H54 (cell line): ENCODE data around the gene AMOTL2.

Source experiments
- DNase-seq: peaks from one replicate; pipeline ENCODE4 v3.0.0; 2011; ENCODE audit warnings: low spot score, mixed read lengths; ENCODE audit not compliant: insufficient read length
- FAIRE-seq: peaks from 3 replicates; lab custom pipeline; 2011; peaks lifted over from hg19 to GRCh38; lab: Jason Lieb, UNC
- POLR2A ChIP-seq: IDR thresholded peaks from 2 replicates; pipeline ENCODE4 v1.6.1; 2011; ENCODE audit warnings: low read depth, mild to moderate bottlenecking, low read length

AMOTL2 gene

DNA sequence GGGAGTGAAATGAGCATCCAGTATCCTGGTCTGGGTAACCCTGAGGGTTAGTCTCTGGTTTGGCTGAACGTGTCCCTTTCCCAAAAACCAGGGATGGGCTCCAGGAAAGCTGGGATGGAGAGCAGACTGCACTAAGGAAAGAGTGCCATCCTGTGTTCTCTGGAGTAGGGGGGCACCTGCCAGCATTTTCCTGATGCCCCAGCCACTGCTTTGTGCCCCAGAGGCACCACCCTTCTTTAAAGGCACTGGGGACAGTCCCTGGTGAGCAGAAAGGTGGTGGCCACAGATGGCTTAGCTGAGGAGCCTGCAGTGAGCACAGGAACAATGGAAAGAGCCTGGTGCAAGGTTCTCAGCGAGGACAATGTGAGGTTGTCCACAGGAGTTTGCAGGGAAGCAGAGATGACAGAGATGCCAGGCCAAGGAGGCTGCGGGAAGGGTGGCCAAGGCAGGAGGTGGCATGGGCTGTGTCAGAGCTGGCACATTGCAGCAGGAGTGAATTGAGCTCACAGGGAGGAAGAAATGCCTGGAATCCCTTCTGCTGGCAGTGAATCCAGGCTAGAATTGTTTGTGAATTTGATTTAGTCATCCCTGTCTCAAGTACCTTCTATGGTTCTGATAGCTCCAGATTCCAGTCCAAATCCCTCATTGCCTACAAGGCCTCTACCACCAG is 39.9 kb downstream of the AMOTL2 start:
- DNase-seq, result no peak
- FAIRE-seq, result no peak
- TF ChIP-seq POLR2A, result no peak

DNA sequence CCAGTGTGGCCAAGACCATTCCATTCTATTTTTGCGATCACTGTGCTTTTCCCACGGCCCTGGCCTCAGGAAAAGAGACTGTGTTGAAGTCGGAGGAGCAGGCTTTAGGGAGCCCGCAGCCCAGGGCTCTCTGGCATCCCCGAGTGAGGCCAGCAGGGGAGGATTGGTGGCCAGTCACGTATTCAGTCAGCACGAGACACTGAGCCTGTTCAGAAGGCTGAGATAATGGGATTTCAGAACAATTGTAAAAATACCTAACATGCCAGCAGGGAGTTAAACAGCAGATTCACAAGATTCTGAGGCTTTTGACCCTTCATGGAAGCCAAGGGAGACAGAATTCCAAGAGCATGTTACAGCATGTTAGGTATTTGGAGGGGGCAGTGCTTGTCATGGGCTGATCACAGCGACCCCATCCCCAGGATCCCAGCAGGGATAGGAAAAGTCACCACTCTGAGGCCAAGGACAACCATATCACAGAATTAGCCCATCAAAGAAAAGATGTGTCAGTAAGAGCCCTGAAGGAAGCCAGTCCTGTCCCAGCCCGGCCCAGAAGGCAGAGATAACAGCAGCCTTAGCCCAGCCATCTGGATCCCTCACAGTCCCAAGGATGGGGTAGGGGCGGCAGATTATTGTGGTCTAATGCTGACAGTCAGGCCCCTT is 40.6 kb downstream of the AMOTL2 start:
- FAIRE-seq (no peak), DNase-seq (no peak)
- no peak for TF ChIP-seq POLR2A

DNA sequence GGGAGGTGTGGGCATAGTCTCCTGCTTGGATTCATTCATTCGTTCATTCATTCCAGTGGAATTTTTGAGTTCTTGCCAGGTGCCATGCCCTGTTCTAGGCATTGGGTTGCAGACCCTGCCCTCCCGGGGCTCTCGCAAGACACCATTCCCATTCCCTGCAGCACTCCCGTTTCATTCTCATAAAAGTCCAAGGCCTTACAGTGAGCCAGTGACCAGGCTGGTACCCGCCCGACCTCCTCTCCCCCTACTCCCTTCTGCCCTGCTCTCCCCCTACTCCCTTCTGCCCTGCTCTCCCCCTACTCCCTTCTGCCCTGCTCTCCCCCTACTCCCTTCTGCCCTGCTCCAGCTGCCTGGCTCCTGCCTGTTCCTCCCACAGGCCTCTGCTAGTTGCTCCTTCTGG is 41.9 kb downstream of the AMOTL2 start:
- DNase-seq (no peak), FAIRE-seq (no peak)
- no peak for TF ChIP-seq POLR2A

DNA sequence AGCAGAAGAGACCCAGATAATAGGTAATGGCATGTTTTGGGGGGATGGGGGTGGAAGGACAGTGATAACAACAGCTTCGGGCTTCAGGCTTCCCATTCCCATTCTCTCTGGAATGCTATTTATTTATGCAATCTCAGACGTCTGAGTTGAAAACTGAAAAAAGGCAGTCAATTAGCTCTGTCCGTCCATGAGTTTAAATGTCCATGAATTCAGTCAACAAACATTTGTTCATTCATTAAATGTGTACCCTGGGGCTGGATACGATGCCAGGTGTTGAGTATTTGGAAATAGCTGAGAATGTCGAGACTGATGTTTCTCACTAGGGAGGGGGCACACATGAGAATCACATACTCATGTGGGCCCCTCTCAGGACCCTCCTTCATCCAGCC is 42.4 kb downstream of the AMOTL2 start:
- FAIRE-seq, result no peak
- no peak for TF ChIP-seq POLR2A
- no peak for DNase-seq

DNA sequence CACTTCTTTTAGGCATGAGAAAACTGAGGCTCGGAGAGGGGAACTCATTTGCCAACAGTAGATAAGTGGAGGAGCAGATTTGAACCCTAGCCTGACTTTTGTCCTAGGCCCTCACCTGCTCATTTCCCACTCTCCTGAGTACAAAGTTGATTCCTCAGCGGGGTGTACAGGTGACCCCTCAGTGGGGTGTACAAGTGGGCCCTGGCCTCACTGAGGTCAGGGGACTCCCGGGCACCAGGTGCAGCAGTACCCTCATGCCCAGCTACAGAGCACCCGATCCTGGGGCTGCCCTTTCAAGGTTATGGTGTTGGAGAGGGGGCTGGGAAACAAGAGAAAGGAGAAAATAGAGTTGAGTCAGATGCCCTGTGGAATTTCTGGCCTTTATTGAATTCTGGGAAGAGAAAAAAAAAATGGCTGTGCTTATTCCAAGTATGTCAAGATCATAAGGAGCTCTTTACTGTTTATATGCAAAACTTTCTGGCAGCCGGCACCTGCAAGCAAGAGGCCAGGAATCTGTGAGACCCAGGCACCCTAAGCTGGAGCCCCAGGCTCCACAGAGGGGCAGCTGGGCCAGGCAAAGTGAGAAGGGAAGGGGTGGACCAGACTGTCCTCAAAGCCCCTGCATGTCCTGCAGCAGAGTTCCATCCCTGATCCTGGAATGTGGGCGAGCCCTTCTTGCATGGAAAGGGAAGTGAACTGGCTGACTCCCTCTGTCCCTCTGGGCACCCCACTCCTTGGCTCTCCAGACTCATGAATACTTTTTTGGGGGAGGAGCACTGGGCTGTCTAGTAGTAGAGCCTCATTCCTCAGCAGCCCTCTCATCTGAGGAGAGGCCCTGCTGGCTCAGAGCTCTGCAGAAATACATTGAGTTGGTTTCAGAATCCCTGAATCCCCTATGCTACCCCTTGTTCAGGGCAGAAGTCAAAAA is 43.1 kb downstream of the AMOTL2 start:
- FAIRE-seq (no peak), DNase-seq (no peak)
- TF ChIP-seq POLR2A, result 0 out of 2 replicates have a peak, but pooled peaks have one; percentile 22

DNA sequence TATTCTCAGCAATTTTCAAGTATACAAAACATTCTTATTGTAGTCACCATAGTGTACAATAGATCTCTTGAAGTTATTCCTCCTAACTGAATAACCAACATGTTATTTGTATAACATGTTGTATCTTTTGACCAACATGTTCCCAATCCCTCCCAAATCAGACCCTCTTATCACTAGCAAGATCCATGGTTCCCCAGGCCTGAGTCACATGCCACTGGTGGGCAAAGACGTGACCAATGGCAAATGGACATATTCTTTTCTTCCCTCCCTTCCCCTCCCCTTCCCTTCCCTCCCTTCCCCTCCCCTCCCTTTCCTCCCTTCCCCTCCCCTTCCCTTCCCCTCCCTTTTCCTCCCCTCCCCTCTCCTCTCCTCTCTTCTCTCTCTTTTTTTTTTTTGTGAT is 45.4 kb downstream of the AMOTL2 start:
- no peak for DNase-seq
- FAIRE-seq, result no peak
- no peak for TF ChIP-seq POLR2A

DNA sequence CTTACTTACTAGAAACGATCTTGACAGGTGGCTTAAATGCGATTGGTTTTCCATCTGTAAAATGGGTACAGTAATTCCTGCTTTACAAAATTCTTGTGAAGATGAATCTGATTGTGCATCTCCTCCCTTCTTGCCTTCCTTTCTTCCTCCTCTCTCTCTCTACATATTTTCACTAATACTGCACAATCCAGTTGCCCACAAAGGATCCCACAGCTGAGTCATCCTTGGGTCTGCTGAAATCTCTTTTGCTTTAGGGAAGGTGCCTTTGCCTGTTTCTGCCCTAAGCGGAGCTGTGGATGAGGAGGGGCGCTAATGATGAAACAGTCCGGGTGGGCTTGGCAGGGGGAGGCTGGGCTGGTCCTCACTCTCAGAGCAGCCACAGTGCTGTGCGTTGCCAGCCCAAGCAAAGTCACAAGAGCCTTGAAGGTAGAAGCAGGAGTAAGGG is 46.1 kb downstream of the AMOTL2 start:
- peak; percentile 15 for FAIRE-seq
- no peak for DNase-seq
- no peak for TF ChIP-seq POLR2A

DNA sequence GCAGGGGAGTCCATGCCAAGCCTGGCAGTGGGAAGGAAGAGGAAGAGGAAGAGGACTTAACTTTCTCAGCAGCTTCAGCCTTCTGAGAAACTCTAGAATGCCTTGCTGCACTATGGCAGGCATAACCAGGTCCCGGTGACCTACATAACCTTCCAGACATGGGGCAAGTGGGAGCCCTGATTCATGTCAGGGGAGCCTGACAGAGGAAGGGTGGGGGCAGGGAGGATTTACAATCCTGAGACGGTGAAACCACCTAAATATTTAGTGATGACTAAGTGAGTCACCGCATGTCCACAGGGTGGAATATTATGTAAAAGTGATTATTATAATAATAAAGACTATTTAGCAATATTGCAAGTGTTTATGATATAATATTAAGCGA is 46.7 kb downstream of the AMOTL2 start:
- FAIRE-seq (no peak), DNase-seq (no peak)
- TF ChIP-seq POLR2A, result no peak

DNA sequence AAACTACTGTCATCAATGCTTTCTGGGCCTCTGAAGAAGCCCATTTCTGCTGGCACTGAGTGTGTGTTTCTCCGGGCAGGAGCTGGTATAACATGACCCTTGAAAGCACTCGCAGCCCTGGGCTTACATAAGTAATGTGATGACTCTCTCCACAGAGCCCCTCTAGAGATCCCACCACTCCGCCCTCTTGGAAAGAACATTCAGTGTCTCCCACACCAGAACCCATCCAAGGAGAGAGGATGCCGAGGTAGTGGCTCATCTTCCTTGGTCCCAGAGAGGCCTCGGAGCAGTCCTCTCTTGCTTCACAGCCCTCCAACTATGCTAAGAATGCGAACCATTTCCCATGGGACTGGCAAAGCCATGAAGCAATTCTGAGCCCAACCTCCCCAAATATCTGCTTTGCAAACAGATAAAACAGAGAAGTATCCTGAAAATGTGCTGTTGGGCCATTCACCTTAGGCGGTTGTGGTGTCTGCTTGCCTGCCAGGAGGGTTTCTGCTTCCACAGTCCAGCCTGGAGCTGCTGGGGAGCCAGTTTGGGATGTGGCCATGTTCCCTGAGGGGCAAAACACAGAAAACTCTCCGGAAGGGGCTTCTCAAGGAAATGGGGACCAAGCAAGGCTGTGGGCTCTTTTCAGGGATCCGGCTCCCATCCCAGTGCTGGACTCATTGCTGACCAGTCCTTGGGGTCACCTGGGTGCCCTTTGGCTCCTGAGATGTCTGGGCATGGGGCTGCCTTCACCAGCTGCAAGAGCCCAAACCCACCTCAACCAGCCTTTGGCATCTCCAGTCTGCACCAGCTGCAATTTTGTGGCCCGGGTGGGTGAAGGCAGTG is 47.3 kb downstream of the AMOTL2 start:
- DNase-seq, result no peak
- no peak for FAIRE-seq
- TF ChIP-seq POLR2A, result peak; percentile 30; the same call in 1 of the 2 replicates

DNA sequence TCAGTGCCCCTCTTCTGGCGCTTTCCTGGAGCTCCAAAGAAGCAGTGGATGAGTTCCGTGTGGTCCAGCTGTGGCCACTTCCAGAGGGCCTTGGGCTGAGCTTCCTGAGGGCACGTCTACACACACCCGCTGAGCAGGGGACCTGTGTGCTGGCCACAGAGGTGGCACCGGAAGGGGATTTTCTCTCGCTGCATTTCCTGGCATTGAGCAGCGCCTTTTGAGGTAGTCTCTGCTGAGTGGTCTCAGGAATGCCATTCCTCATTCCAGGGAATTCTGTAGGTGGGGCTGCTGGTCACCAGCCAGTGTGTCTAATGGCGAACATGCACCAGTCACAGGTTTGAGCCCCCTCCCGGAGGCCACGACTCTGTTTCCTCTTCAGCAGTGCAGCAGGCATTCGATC is 48.1 kb downstream of the AMOTL2 start:
- no peak for FAIRE-seq
- no peak; the same call in 1 of the 2 replicates for TF ChIP-seq POLR2A

DNA sequence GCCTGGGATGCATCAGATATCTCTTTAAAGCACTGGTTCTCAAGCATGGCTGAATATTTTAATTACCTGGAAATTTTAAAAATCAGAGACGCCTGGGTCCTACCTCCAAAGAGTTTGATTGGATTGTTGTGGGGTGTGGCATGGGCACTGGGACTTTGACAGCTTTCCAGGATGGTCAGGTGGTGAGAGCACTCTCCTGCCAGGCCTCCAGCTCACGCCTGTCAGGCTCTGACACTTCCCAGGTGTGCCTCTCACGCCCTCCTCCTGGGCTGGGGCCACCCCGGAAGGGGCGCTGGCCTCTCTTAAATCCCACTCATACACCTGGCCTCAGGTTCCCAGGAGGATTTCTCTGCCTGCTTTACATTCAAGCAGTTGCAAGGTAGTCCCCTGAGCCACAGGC is 48.5 kb downstream of the AMOTL2 start:
- TF ChIP-seq POLR2A, result no peak
- DNase-seq, result no peak
- no peak for FAIRE-seq

More for the DNA sequence above, 48.1 kb downstream of the AMOTL2 start:
- DNase-seq, result no peak

DNA sequence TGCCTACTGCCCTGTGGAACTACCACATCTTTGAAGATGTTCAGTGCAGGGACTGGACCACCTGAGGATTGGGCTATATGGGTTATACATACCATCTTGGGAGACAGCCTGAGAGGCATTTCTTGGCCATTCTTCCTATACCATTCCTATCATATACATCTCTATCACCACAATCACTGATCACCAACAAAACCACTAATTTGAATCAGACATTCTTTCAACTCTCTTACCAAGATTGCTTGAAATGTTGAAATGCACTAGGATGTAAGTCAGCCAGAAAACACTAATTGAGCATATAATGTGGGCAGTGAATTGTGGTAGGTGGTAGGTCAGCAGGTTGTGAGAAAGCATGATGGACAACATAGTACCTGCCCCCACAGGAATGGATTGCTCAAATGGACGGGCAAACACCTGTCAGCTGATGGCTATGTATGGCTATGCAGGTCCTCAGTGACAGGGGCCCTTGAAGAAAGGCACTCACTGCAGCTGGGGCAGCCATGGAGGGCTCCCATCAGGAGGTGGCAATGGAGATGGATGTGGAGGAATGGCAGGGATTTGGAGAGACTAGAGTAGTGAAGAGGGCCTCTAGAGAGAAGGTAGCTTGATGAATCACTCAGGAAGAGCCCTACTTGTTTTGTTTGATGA is 49.1 kb downstream of the AMOTL2 start:
- FAIRE-seq, result no peak
- TF ChIP-seq POLR2A, result no peak
- DNase-seq, result no peak
